CD4-positive, alpha-beta T cell treated with Interleukin-15 for 4 hours (primary cell): ENCODE data around the gene CETN1.

Experiments used
- DNase-seq: peaks from one replicate; pipeline ENCODE4 v3.0.0-alpha.2; 2020; ENCODE audit warnings: low spot score

The CETN1 gene

GRCh38 chr18:580154-580553 is at the start of gene CETN1:
TSS of gene CETN1 (plus strand) at chr18:580380. CDS start at chr18:580409, 29 bp downstream.
- DNase-seq = no peak

- DNase-seq = no peak
Observed at GRCh38 chr18:532018-532417, 48.2 kb upstream of the CETN1 start.

GRCh38 chr18:532632-533031 is 47.5 kb upstream of the CETN1 start:
- DNase-seq = no peak

- no peak for DNase-seq
Observed at GRCh38 chr18:533995-534601, 46.1 kb upstream of the CETN1 start.

GRCh38 chr18:543447-544078 is 36.6 kb upstream of the CETN1 start:
- DNase-seq = no peak

DNA sequence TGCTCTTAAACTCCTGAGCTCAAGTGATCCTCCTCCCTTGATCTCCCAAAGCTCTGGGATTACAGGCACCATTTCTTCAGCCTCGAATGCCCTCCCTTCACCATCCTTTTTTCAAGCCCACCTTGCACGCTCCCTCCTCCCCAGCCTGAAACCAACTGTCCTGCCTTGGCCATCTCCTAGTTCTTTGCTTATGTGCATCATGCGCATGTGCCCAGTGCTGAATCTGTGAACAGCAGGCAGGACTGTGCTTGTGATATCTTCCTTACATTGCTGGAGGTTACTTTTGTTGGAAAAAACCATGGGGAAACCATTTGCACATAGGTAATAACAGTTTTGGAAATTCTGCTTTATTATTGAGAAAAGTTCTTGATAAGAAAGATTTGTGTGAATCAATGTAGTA is 30.2 kb upstream of the CETN1 start:
- DNase-seq = no peak

- DNase-seq = no peak
Observed at GRCh38 chr18:551404-552061, 28.6 kb upstream of the CETN1 start.

DNA sequence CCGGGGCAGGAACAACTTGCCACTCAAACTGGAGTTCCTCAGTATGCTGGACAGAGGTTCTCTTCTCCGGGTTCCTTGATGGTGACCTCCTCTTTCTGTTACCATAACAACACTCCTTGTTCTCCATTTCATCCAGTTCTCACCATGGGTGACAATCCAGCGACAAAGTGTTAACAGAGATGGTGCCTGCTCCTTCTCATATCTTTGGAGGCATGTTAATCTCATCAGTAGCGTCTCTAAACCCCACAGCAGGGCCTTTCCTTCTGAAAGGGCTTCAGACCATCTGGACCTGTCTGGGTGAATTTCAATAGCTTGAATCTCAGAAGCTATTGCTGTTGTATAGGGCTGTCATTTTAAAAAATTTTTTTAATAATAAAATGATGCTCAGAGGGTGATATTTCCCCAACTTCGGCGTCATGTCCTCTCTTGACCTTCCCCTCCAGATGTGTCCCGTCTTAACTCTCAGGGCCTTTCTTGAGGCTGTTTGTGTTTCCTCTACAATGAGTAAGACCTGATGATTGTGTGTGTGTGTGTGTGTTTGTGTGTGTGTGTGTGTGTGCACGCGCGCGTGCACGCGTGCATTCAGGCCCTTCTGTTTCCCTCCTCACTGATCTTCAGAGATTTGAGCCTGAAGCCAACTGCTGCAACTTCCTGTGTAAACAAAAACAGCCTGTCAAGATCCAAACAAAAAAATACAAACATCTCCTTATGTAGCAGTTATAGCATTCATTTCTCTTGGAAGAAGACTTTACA is 24.3 kb upstream of the CETN1 start:
- no peak for DNase-seq

DNA sequence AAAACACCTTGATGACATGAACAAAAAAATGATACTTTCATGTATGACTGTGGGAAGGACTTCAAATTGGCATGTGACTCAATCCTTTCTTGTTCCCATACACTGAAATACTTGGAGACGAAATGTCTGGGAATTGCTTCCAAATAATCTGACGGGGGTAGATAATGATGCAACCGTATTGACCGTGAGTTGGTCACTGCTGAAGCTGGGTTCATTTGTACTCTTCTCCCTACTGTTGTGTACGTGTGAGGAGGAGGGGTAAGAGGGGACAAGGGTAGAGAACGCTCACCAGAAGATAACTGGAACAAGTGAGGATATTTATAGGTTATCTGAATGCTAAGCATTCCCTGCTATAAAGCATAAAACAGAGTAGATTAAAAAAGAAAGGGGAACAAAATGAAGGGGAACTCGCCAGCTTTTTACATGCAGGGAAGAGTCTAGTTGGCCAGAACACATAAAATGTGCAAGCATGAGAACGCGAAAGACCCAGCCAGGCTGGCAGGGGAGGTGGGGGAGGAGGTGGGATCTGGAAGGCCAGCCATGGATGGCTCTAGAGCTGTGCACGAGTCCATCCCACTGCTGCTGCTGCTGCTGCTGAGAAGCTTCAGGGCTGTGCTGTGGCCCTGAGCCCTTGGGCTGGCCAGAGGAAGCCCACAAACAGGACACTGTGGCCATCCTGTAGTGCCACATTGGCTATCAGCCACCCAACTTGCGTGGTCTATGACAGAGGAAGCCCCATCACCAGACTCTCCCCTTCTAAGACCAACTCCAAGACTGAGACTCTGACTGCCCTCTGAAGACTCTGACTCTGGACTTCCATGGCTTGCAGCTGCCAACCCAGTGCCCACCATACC is 15.2 kb upstream of the CETN1 start:
- DNase-seq = no peak

GRCh38 chr18:565562-566061 is 14.6 kb upstream of the CETN1 start:
- DNase-seq = no peak

GRCh38 chr18:567122-567521 is 13.1 kb upstream of the CETN1 start:
- no peak for DNase-seq

DNA sequence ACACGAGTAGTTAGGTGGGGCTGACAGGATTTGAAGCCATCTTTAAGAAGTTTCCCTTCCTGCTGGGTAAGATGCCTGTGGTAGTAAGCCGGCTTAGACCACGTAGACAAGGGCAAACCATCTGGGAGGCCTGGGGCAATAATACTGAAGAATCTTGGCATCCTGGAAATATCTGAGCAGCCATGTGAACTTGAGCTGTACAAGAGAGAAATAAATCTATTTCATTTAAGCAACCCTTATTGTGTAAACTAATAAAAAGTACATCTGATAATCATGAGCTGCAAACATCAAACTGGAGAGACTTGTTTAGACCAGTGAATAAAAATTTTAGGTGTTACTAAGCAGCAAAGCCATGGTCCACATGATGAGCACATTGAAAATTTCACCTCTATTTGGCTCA is 11.4 kb upstream of the CETN1 start:
- DNase-seq = no peak

- no peak for DNase-seq
Observed at GRCh38 chr18:570256-570655, 9.9 kb upstream of the CETN1 start.

- no peak for DNase-seq
Observed at GRCh38 chr18:570697-571096, 9.5 kb upstream of the CETN1 start.

- DNase-seq = no peak
Observed at GRCh38 chr18:572091-572830, 7.9 kb upstream of the CETN1 start.

- DNase-seq = no peak
Observed at GRCh38 chr18:572831-573289, 7.3 kb upstream of the CETN1 start.

GRCh38 chr18:573385-573784 is 6.8 kb upstream of the CETN1 start:
- no peak for DNase-seq

- no peak for DNase-seq
Observed at GRCh38 chr18:574149-574860, 5.9 kb upstream of the CETN1 start.

DNA sequence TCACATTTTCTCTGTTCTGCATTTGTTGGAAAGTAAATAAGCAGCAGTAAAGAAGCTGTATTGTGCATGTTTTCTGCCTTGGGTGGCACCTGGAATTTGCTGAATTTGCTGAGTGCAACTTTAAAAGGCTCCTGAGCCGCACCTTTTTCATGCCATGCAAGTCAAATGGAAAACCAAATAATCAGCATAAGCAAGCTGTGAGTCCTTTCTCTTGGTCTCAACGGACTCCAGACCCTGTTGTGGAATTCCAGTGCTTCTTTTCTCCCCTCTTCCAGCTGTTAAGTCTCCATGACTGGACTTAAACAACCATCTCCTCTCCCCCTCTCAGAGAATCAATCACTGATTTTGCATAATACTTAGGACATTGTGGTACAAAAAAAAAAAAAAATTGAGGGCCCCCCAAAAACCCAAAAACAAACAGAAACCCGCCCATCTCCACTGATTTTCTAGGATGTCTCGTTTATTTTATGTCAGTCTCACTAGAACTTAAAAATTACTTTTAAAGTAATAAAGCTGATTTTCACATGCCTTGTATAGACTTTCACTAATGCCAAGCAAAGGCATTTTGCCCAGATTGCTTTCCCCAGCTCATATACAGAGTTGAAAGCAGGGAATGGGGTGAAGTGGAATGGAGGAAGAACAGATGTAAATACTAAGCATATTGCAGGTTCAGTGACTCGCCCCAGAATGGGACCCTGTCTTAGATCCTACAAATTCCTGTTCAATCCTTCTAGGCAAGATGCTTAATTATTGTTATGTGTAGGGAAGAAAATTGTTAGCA is 5.1 kb upstream of the CETN1 start:
- no peak for DNase-seq
